H1 (cell line): Measurements from ENCODE around the gene ABI3BP. TPM values are rescaled to one million over a fixed set of nuclear protein-coding genes. Genes with fewer than 3 reads are reported as not detected.

Source experiments
- CTCF ChIA-PET: fragments of 300-600 bp; sonication (Branson Sonifier 250); formaldehyde crosslinking; loops from one replicate; lab custom pipeline; 2021; ENCODE audit not compliant: partially characterized antibody; lab: Charles Lee
- POLR2A ChIA-PET: fragments of 300-600 bp; sonication (Branson Sonifier 250); formaldehyde crosslinking; loops from one replicate; lab custom pipeline; 2021; ENCODE audit warnings: inconsistent platforms; ENCODE audit not compliant: partially characterized antibody; lab: Charles Lee
- DNase-seq, 2 experiments: peaks; one replicate each; pipeline versions ENCODE4 v3.0.0 to v3.0.0-alpha.2; 2010 to 2022; ENCODE audit warnings: low spot score in 2 of 2, low read depth in 1 of 2, mixed read lengths in 1 of 2
- FAIRE-seq: peaks from 2 replicates; lab custom pipeline; 2011; peaks lifted over from hg19 to GRCh38; lab: Jason Lieb, UNC
- H2AFZ ChIP-seq: 2 replicates; pipeline ENCODE4 v1.8.1; 2012; ENCODE audit warnings: low read length, inconsistent platforms
- H2AK5ac ChIP-seq: 2 replicates; pipeline ENCODE4 v1.6.1; 2013; ENCODE audit warnings: low read depth, low read length
- H2BK120ac ChIP-seq: replicated peaks from 2 replicates; pipeline ENCODE3; 2013; ENCODE audit warnings: low read depth, low read length, inconsistent platforms
- H2BK12ac ChIP-seq: 2 replicates; pipeline ENCODE4 v1.6.1; 2013; ENCODE audit warnings: low read depth, low read length
- H2BK15ac ChIP-seq: 2 replicates; pipeline ENCODE4 v1.6.1; 2013; ENCODE audit warnings: low read length
- H2BK20ac ChIP-seq: 2 replicates; pipeline ENCODE4 v1.6.1; 2013; ENCODE audit warnings: low read length
- H2BK5ac ChIP-seq: 2 replicates; pipeline ENCODE4 v1.6.1; 2013; ENCODE audit warnings: low read depth, low read length
- H3K14ac ChIP-seq: 2 replicates; pipeline ENCODE4 v1.6.1; 2013; ENCODE audit warnings: inconsistent platforms; ENCODE audit not compliant: insufficient read length
- H3K18ac ChIP-seq: 2 replicates; pipeline ENCODE4 v1.6.1; 2013; ENCODE audit warnings: low read length; ENCODE audit errors: extremely low read depth
- H3K23ac ChIP-seq: 2 replicates; pipeline ENCODE4 v1.6.1; 2013; ENCODE audit warnings: inconsistent platforms; ENCODE audit not compliant: insufficient read length
- H3K23me2 ChIP-seq: 2 replicates; pipeline ENCODE4 v1.6.1; 2013; ENCODE audit warnings: low read depth, low read length
- H3K27ac ChIP-seq: 2 replicates; pipeline ENCODE4 v1.6.1; 2011; ENCODE audit warnings: low read depth, low read length, inconsistent platforms
- H3K27me3 ChIP-seq, 4 experiments: replicated peaks in 1 of 4; 1 replicate in 1 of 4; 2 replicates in 3 of 4; pipeline versions ENCODE4 v1.6.1 to v1.8.1; 2011 to 2013; ENCODE audit warnings: low read length in 3 of 4, mild to moderate bottlenecking in 3 of 4, inconsistent platforms in 2 of 4, mixed read lengths in 2 of 4, moderate library complexity in 1 of 4; ENCODE audit not compliant: control insufficient read depth in 3 of 4, insufficient read depth in 3 of 4; ENCODE audit errors: extremely low read depth in 1 of 4
- H3K36me3 ChIP-seq, 4 experiments: 2 replicates each; pipeline versions ENCODE4 v1.6.1 to v1.8.1; 2011 to 2013; ENCODE audit warnings: mild to moderate bottlenecking in 4 of 4, low read length in 3 of 4, moderate library complexity in 2 of 4, control low read depth in 1 of 4, inconsistent platforms in 1 of 4; ENCODE audit not compliant: insufficient read depth in 4 of 4, control insufficient read depth in 2 of 4
- H3K4ac ChIP-seq: replicated peaks from 2 replicates; pipeline ENCODE3; 2013; ENCODE audit warnings: low read length, low read depth, mixed read lengths, inconsistent platforms; ENCODE audit not compliant: insufficient read length
- H3K4me1 ChIP-seq, 4 experiments: replicated peaks in 1 of 4; 1 replicate in 1 of 4; 2 replicates in 3 of 4; pipeline versions ENCODE4 v1.6.1 to v1.8.1; 2011 to 2013; ENCODE audit warnings: low read length in 3 of 4, inconsistent platforms in 2 of 4, mixed read lengths in 1 of 4; ENCODE audit not compliant: insufficient read depth in 4 of 4, control insufficient read depth in 3 of 4
- H3K4me2 ChIP-seq, 2 experiments: 2 replicates each; pipeline versions ENCODE4 v1.6.1 to v1.8.1; 2011 to 2013; ENCODE audit warnings: low read depth in 2 of 2, low read length in 2 of 2, control low read depth in 1 of 2, inconsistent platforms in 1 of 2, mild to moderate bottlenecking in 1 of 2; ENCODE audit not compliant: insufficient read depth in 1 of 2
- H3K4me3 ChIP-seq, 4 experiments: fragments of 200-600, 300-600 bp in 1 of 4; sonication (generic), shearing (Covaris generic), sonication (Bioruptor Twin) in 1 of 4; 2 replicates each; pipeline versions ENCODE4 v1.5.1 to v1.8.1; 2011 to 2016; ENCODE audit warnings: low read length in 4 of 4, low read depth in 3 of 4, control low read depth in 2 of 4, inconsistent platforms in 2 of 4, mild to moderate bottlenecking in 2 of 4, mixed read lengths in 1 of 4, moderate library complexity in 1 of 4; ENCODE audit not compliant: insufficient read depth in 2 of 4; ENCODE audit errors: extremely low read depth in 1 of 4
- H3K56ac ChIP-seq: replicated peaks from 2 replicates; pipeline ENCODE3; 2013; ENCODE audit warnings: low read depth, mild to moderate bottlenecking, mixed read lengths, low read length, inconsistent platforms; ENCODE audit not compliant: insufficient read length
- H3K79me1 ChIP-seq: 2 replicates; pipeline ENCODE4 v1.6.1; 2013; ENCODE audit warnings: low read depth, low read length, control low read depth
- H3K79me2 ChIP-seq, 2 experiments: 2 replicates each; pipeline versions ENCODE4 v1.6.1 to v1.8.1; 2012 to 2013; ENCODE audit warnings: low read length in 2 of 2, mild to moderate bottlenecking in 2 of 2, inconsistent platforms in 1 of 2; ENCODE audit not compliant: insufficient read depth in 2 of 2, control insufficient read depth in 1 of 2
- H3K9ac ChIP-seq, 4 experiments: replicated peaks in 1 of 4; 1 replicate in 1 of 4; 2 replicates in 3 of 4; pipeline versions ENCODE4 v1.6.1 to v1.8.1; 2011 to 2013; ENCODE audit warnings: low read depth in 3 of 4, low read length in 3 of 4, control low read depth in 2 of 4, mild to moderate bottlenecking in 2 of 4, moderate library complexity in 2 of 4, inconsistent platforms in 1 of 4; ENCODE audit errors: extremely low read depth in 1 of 4
- H3K9me3 ChIP-seq, 2 experiments: 2 replicates each; pipeline versions ENCODE4 v1.6.1 to v1.8.1; 2012 to 2013; ENCODE audit warnings: mild to moderate bottlenecking in 2 of 2, moderate library complexity in 2 of 2, control low read depth in 1 of 2, inconsistent platforms in 1 of 2, low read depth in 1 of 2, low read length in 1 of 2, mixed read lengths in 1 of 2; ENCODE audit not compliant: insufficient read depth in 2 of 2
- H4K20me1 ChIP-seq, 2 experiments: replicated peaks in 1 of 2; 2 replicates each; pipeline versions ENCODE3 to v1.8.1; 2011 to 2013; ENCODE audit warnings: inconsistent platforms in 2 of 2, low read length in 2 of 2, mild to moderate bottlenecking in 1 of 2; ENCODE audit not compliant: insufficient read depth in 2 of 2, control insufficient read depth in 1 of 2
- H4K5ac ChIP-seq: 2 replicates; pipeline ENCODE4 v1.6.1; 2013; ENCODE audit warnings: low read length, low read depth, mixed read lengths, inconsistent platforms; ENCODE audit not compliant: insufficient read length
- H4K8ac ChIP-seq: 2 replicates; pipeline ENCODE4 v1.8.0; 2013; ENCODE audit warnings: mild to moderate bottlenecking, moderate library complexity, low read length, inconsistent platforms; ENCODE audit not compliant: insufficient read depth; ENCODE audit errors: extremely low read depth
- H4K91ac ChIP-seq: replicated peaks from 2 replicates; pipeline ENCODE3; 2013; ENCODE audit warnings: low read length, mixed read lengths, inconsistent platforms; ENCODE audit not compliant: insufficient read length
- CTBP2 ChIP-seq: IDR thresholded peaks from 2 replicates; pipeline ENCODE4 v1.7.0; 2011; ENCODE audit warnings: borderline replicate concordance, mild to moderate bottlenecking, moderate library complexity, mixed read lengths, low read length; ENCODE audit not compliant: insufficient read depth, insufficient read length
- HDAC6 ChIP-seq: IDR thresholded peaks from one replicate; pipeline ENCODE4 v1.7.1; 2012; ENCODE audit warnings: low read depth, mild to moderate bottlenecking, inconsistent platforms, low read length, moderate library complexity
- MAFK ChIP-seq: IDR thresholded peaks from 2 replicates; pipeline ENCODE4 v1.6.1; 2012; ENCODE audit warnings: low read depth, mild to moderate bottlenecking, improper control_type of control experiment, low read length
- RBBP5 ChIP-seq: IDR thresholded peaks from 2 replicates; pipeline ENCODE4 v1.7.1; 2012; ENCODE audit warnings: low read depth, mild to moderate bottlenecking, inconsistent platforms, low read length, moderate library complexity, borderline replicate concordance
- RXRA ChIP-seq: IDR thresholded peaks from 2 replicates; pipeline ENCODE4 v1.6.1; 2011; ENCODE audit warnings: low read depth, mild to moderate bottlenecking, low read length, moderate library complexity; ENCODE audit not compliant: insufficient read depth
- SAP30 ChIP-seq: fragments of 300-600 bp; sonication (generic); IDR thresholded peaks from 2 replicates; pipeline ENCODE4 v1.7.1; 2012; ENCODE audit warnings: low read length, moderate library complexity, mild to moderate bottlenecking, inconsistent platforms; ENCODE audit not compliant: insufficient read depth, insufficient replicate concordance
- SIN3A ChIP-seq, 2 experiments: IDR thresholded peaks in 1 of 2; conservative IDR thresholded peaks in 1 of 2; 2 replicates each; pipeline ENCODE4 v1.6.1; 2011 to 2012; ENCODE audit warnings: low read length in 2 of 2, improper control_type of control experiment in 1 of 2, low read depth in 1 of 2, mild to moderate bottlenecking in 1 of 2
- TBP ChIP-seq: IDR thresholded peaks from 2 replicates; pipeline ENCODE4 v1.6.1; 2011; ENCODE audit warnings: low read depth, low read length, improper control_type of control experiment
- WGBS, 2 experiments: shearing (Covaris generic) in 1 of 2; methylation state at CpG; one replicate each; pipeline versions ENCODE4 v1.1.6 to v1.1.7; 2013 to 2015; ENCODE audit warnings: low lambda C conversion rate in 2 of 2, mixed read lengths in 2 of 2, inconsistent platforms in 1 of 2, low coverage in 1 of 2, missing lambda C conversion rate in 1 of 2; ENCODE audit not compliant: insufficient replicate concordance in 2 of 2, insufficient coverage in 1 of 2, insufficient read length in 1 of 2; ENCODE audit errors: extremely low coverage in 1 of 2, missing lambda C conversion rate in 1 of 2; 5-methylcytosine and 5-hydroxymethylcytosine counted together
- polyA plus RNA-seq, 7 experiments: library from polyadenylated mRNA; depleted of rRNA in 3 of 7; stranded (reverse) in 5 of 7; unstranded in 2 of 7; fragments of >200 nt in 5 of 7; fragments of 200-250 nt in 2 of 7; gene quantifications; 1 replicate in 5 of 7; 2 replicates in 1 of 7; 4 replicates in 1 of 7; pipeline versions ENCODE4 v1.2.1 to v1.2.3, GENCODE V29; 2011 to 2013; ENCODE audit warnings: missing spikeins in 2 of 7, mixed read lengths in 2 of 7
- total RNA-seq: library from RNA; stranded (reverse); fragmentation: NEBNext Ultra II Directional; extraction: Animal tissue kit (Norgen Biotek cat#: 25700); gene quantifications from 2 replicates; pipeline ENCODE4 v1.2.1, GENCODE V29; 2021

The ABI3BP gene
- total and polyA plus RNA-seq, 2 of the 8 experiments (the other 6 are each of a cell fraction or from before 2014, with no cell fraction given): 0.08 to 0.32 TPM

GRCh38 chr3:100932491-100932890 is 60.7 kb downstream of the ABI3BP start:
- H3K23me2 ChIP-seq: no peaks in the 10 kb centered on the region
- H2BK5ac ChIP-seq: no peak overlapping the region
- H3K79me2 ChIP-seq: no peaks in the 10 kb centered on the region
- H4K5ac ChIP-seq: no peak overlapping the region
- H3K4me2 ChIP-seq: no peak overlapping the region
- no peak overlapping the region for H3K27ac ChIP-seq
- H4K8ac ChIP-seq: no peak overlapping the region
- ChIA-PET POLR2A (no interaction called here), CTCF (interaction anchor here (1.5 kb wide), 1 partner anchor 21 kb away, joined by 3 read pairs; no protein-coding TSS in a partner anchor)
- no peak overlapping the region for H3K56ac ChIP-seq
- H2AK5ac ChIP-seq: no peak overlapping the region
- H3K4ac ChIP-seq: no peak overlapping the region
- 82% methylated on average over 4 of the region's 4 CpGs; no CpG with 5 or more reads in 1 of the 2 experiments for WGBS, 2 experiments
- FAIRE-seq (no peak), DNase-seq (no peak)
- no peak overlapping the region for H3K9ac ChIP-seq
- no peak overlapping the region for H3K4me3 ChIP-seq
- no peak overlapping the region for H2BK15ac ChIP-seq
- no peaks in the 10 kb centered on the region for H3K79me1 ChIP-seq
- no peaks in the 10 kb centered on the region for H3K4me1 ChIP-seq
- H3K36me3 ChIP-seq: no peaks in the 10 kb centered on the region
- H3K23ac ChIP-seq: no peak overlapping the region
- no peak overlapping the region for H2AFZ ChIP-seq
- H3K9me3 ChIP-seq: no peaks in the 10 kb centered on the region
- TF ChIP-seq RBBP5 (no peak), CTBP2 (no peak), HDAC6 (no peak), MAFK (no peak), RXRA (no peak), TBP (no peak), SIN3A (conservative IDR thresholded peaks at IDR 0.05 in 1 of 2, IDR thresholded peaks at IDR 0.05 in 1 of 2; ENCODE audit: low read depth in 1 of 2, low read length in 2 of 2) (no peak), SAP30 (no peak)
- no peak overlapping the region for H2BK12ac ChIP-seq
- no peak overlapping the region for H4K91ac ChIP-seq
- no peak overlapping the region for H3K18ac ChIP-seq
- H4K20me1 ChIP-seq: no peaks in the 10 kb centered on the region
- no peak overlapping the region for H2BK20ac ChIP-seq
- H2BK120ac ChIP-seq: no peak overlapping the region
- no peak overlapping the region for H3K14ac ChIP-seq
- H3K27me3 ChIP-seq: no peaks in the 10 kb centered on the region
